ENCODE results near the gene A4GALT.
"Not testable (repeated sequence)": the region's sequence is repeated elsewhere in the genome, so short reads cannot be mapped to it uniquely, and the experiment has no call there.

DNA sequence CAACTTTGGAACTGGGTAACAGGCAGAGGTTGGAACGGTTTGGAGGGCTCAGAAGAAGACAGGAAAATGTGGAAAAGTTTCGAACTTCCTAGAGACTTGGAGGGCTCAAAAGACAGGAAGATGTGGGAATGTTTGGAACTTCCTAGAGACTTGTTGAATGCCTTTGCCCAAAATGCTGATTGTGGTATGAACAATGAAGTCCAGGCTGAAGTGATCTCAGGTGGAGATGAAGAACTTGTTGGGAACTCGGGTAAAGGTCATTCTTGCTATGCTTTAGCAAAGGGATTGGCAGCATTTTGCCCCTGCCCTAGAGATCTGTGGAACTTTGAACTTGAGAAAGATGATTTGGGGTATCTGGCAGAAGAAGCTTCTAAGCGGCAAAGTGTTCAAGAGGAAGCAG is 42.7 kb downstream of the A4GALT start:
- TF ChIP-seq CTCF (IDR thresholded peaks at IDR 0.05); POLR2AphosphoS5 (IDR thresholded peaks at IDR 0.05; ENCODE audit: low read depth, low read length): not testable (repeated sequence)
